Stimulated activated CD8-positive, alpha-beta memory T cell treated with anti-CD3 and anti-CD28 coated beads, Interleukin-15, amount 100 ng/mL, for 4 hours (primary cell): Measurements from ENCODE around the gene GPR89B.
"Not testable (repeated sequence)": the region's sequence is repeated elsewhere in the genome, so short reads cannot be mapped to it uniquely, and the experiment has no call there.

ENCODE experiments used
- DNase-seq, 2 donors: peaks; one replicate each; pipeline ENCODE4 v3.0.0-alpha.2; 2020; ENCODE audit warnings: low read depth in 2 of 2

Gene GPR89B

GRCh38 chr1:147928236-147929132 is at the start of gene GPR89B:
Gene GPR89B (plus strand): TSS chr1:147928420. CDS start chr1:147928537, 117 bp downstream.
- peak; percentile 86 to 90 for DNase-seq

GRCh38 chr1:147879911-147880310 is 48.3 kb upstream of the GPR89B start:
- DNase-seq = no peak

- no peak for DNase-seq
Observed at GRCh38 chr1:147882535-147882934, 45.7 kb upstream of the GPR89B start.

DNA sequence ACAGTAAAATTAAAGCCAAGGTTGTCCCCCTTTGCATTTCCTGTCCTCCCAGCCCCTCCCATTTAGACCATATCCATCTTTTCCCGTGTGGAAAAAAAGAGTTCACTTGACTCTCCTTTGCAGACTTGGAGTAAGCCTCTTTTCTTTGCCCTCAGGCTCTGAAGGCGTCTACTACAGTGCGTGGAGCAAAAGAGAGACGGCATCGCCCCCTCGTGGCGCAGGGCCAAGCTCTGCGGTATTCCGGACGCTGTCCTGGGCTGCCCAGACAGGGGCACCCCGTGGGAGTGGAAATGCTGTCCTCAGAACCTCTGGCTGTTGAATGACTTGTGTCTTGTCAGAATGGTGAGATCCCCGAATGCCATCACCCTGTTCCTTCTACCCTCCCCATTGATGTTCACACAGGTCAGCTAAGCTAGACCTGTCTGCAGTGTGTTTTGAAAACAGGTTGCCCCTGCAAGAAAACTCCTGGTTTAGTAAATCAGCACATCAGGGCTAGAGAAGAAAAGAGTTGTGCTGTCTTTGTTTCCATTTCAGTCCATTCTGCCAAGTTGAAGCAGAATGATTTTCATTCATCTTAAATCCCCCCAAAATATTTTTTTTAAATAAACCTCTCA is 37.9 kb upstream of the GPR89B start:
- DNase-seq = peak in 1 of 2 donors; percentile 6

- DNase-seq = no peak
Observed at GRCh38 chr1:147891088-147891487, 37.1 kb upstream of the GPR89B start.

- DNase-seq = no peak
Observed at GRCh38 chr1:147892216-147892615, 36.0 kb upstream of the GPR89B start.

DNA sequence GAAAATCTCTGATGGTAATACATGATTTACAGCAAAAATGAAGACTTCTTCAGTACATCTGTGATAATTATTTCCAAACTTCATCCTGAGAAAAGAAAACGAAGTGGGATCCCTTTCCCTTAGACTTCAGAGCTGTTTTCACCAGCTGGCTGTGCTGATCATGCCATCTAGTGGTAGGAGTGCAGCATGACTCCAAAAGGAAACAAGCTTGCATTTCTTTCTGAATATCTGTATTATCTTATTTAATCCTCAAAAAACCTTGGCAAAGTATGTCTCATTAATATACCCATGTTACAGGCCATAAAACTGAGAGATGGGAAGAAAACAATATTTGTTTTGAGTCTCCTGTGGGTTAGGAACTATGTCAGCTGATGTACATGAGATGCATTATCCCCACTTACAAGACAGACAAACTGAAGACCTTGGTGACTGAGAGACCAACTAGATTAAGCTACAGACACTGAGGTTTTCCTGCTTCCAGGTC is 35.4 kb upstream of the GPR89B start:
- no peak for DNase-seq

GRCh38 chr1:147895123-147895522 is 33.1 kb upstream of the GPR89B start:
- DNase-seq = no peak

GRCh38 chr1:147897029-147897752 is 31.0 kb upstream of the GPR89B start:
- DNase-seq = no peak

DNA sequence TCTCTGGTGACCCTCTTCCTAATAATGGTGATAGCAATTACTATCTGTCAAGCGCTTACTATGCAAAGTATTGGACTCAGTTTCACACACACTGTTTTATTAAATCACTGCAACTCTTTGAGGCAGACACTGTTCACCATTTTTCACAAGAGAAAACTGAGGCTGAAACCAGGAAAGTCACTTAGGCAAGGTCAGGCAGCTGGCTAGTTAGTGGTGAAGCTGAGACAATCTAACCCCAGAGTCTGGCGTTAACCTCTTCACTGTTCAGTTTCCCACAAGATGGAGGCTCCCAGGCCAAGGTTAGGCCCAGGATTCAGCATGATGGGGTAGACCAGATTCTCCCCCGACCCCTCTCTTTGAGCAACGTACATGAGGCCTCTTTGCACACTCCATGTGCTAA is 30.4 kb upstream of the GPR89B start:
- no peak for DNase-seq

DNA sequence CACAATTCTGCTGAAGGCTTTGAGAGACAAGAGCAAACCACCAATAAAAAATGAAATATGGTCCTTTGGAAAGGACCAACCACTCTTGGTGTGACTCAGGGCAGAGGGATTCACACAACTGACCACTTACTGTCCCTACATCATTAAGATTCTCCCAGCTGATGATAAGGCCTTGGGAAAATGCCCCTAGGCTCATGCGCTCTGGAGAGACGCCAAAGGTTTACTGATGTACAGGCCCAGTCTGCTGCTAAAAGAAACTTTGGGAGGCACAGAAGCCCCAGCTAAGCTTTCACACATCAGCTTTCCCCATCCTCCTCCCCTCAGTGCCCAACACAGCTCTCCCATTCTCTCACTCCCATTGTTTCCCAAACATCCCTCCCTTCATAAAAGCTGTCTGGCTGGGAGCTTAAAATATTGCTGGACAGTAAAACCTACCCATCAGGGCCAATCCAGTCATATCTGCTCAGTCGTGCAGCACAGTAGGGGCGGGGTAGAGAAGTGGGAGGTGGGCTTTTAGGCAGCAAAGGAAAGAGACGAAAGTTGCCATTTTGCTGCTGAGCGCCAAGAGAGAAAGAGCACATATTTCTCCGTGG is 25.9 kb upstream of the GPR89B start, which contains the start of gene GJA8:
Gene GJA8 (plus strand): TSS at position 543 of the 593 bp plus-strand sequence. CDS start 5,161 bp downstream, outside the sequence.
- DNase-seq = no peak

- DNase-seq = no peak
Observed at GRCh38 chr1:147904726-147905125, 23.5 kb upstream of the GPR89B start.

GRCh38 chr1:147907786-147908509 is 20.3 kb upstream of the GPR89B start:
- no peak for DNase-seq

DNA sequence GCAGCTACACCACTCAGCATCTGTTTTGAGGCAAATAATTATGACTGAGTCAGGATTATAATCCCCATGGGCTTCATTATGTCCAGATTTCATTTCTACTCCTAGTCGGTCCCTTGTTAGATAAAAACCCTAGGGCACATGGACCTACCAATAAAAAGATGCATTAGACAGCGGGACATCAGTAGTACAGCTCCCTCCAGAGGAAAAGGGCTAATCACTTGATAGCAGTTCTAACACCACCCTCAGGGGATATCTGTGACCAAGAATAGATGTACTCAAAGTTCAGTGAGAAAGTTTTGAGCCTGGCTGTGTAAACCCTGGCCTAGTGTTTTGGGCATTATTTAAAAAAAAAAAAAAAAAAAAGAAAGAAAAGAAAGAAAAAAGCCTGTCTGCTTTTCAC is 15.7 kb upstream of the GPR89B start:
- DNase-seq = no peak

DNA sequence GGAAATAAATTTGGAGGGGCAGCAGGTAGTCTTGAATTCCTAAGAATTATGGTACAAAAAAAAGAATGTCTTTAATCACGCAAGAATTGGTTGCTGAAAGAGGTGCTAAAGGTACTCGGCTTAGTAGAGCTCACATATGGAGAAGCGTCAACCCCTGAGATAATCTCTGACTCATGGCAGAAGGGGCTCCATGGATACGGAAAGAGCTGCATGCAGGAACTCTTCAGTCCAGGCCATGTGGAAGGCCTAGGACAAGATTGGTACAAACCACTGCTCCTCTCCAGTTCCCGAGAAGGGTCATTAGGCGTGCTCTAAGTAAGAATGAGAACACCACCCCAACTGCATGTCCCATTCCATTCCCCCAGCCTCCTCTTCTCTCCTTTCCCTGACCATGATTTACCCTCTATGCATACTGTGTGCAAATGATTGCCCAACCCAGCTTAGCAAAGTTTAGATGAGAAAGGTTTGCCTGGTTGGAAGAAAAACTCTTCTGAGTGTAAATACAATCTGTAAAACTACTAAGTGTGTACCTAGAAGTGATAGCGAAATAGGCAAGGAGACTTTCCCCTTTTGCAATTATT is 14.8 kb upstream of the GPR89B start:
- DNase-seq = no peak

- DNase-seq = no peak
Observed at GRCh38 chr1:147919896-147920295, 8.3 kb upstream of the GPR89B start.

GRCh38 chr1:147924813-147925212 is 3.4 kb upstream of the GPR89B start:
- no peak for DNase-seq

- not testable (repeated sequence) for DNase-seq
Observed at GRCh38 chr1:147927215-147927614, 1.0 kb upstream of the GPR89B start.

DNA sequence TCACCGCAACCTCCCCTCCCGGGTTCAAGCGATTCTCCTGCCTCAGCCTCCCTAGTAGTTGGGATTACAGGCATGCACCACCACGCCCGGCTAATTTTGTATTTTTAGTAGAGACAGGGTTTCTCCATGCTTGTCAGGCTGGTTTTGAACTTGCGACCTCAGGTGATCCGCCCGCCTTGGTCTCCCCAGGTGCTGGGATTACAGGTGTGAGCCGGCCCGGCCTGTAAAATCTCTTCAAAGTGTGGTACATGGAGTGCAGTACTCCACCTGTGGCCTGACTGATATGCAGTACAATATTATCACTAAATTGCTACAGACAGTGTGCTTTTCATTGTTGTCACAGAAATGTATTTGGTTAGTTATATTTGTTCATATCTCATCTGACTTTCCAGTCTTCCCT is 531 bp upstream of the GPR89B start:
- DNase-seq = not testable (repeated sequence)

GRCh38 chr1:147931137-147931536 is 2.9 kb downstream of the GPR89B start:
- not testable (repeated sequence) for DNase-seq

DNA sequence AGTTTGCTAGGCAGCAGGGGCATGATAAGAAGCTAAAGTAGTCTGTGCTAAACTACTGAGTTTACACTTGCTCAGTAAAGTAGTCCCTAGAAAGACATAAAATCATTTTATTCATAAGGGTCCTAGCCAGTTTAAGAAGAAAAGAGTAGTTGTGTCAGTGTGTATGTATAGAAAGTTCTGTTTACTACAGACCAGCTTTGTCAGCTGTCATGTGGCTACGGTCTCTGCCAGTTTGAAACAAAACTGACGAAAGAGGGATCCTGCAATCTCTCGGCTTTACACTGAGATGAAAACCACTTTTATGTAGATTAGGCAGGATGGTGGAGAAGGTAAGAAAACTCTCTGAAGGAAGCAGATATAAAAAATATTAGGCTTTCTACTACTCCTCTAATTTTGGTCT is 7.1 kb downstream of the GPR89B start:
- not testable (repeated sequence) for DNase-seq
